ENCODE measurements around the gene LCP2. TPM values are rescaled to one million over a fixed set of nuclear protein-coding genes. Genes with fewer than 3 reads are reported as not detected.

Gene LCP2
- total RNA-seq, 1 experiment from 2014 or later = 0.36 TPM

DNA sequence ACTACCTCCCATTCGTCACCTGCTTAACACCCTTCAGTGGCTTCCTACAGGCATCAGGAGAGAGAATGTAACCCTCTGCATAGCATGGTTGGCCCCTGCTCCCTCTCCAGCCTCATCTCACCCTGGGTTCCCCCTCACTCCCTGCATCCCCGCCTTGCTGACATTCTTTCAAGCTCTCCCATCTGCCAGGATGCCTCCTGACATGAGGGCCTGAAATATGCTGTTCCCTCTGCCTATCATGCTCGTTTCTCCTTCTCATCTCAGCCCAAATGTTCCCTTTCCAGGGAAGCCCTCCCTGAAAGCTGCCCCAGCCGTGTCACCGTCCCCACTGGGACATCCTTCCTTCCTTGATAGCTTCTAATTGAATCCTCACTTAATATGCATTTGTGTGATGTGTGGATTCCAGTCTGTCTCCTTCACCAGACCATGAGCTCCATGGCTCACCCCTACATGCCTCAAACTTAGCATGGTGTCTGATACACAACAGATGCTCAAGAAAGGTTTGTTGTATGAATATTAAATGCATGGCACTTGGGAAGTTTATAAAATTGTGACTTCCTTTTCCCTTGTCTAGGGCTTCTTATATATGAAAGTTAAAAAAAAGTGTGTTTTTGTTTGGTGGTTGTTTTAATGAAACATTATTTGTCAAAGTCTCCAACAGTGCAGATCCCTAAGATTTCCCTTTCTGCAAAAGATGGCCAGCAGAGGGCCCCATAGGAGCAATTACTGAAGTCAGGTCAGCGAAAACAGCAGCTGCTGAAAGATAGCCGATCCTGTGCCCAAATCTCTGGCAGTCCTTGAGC, 72.0 kb downstream of the LCP2 start:
- Histone ChIP-seq H3K27me3 (ENCODE audit: control insufficient read depth, insufficient read depth, low read length) (peaks cover 2% of the 10 kb centered on the region; the same call in 1 of the 2 replicates), H3K4me1 (ENCODE audit: control insufficient read depth, insufficient read depth, low read length) (0 out of 2 replicates have a peak, but pooled peaks cover 3% of the 10 kb centered on the region), H3K9me3 (ENCODE audit: control insufficient read depth, insufficient read depth, low read depth, low read length) (no peaks in the 10 kb centered on the region), H3K36me3 (ENCODE audit: control insufficient read depth, insufficient read depth, low read length) (no peaks in the 10 kb centered on the region), H3K4me3 (ENCODE audit: low read depth in 2 of 2, low read length in 2 of 2) (no peak overlapping the region), H3K27ac (ENCODE audit: low read length) (no peak overlapping the region)
- CTCF ChIA-PET = interaction anchor here (1.2 to 1.3 kb wide), 2 partner anchors 41 to 196 kb away, joined by 3 to 4 read pairs; no protein-coding TSS in a partner anchor
- in situ Hi-C loops (cut with HindIII; ENCODE audit: low pct_unique_long_range_greater_than_20kb, low sequenced_read_pairs) = no loop called here
- ATAC-seq (peak; percentile 94), DNase-seq (ENCODE audit: low read depth, low spot score) (peak; percentile 36)
- TF ChIP-seq SIN3A (IDR thresholded peaks at IDR 0.05; ENCODE audit: borderline replicate concordance, insufficient read depth, low read depth, low read length) (no peak), POLR2AphosphoS5 (IDR thresholded peaks at IDR 0.05; ENCODE audit: low read depth, low read length) (no peak), TCF7L2 (IDR thresholded peaks at IDR 0.05; ENCODE audit: low read depth, low read length) (no peak), CTCF (IDR thresholded peaks at IDR 0.05) (peak; percentile 88)
- TF ChIP-seq, protein P1, sequence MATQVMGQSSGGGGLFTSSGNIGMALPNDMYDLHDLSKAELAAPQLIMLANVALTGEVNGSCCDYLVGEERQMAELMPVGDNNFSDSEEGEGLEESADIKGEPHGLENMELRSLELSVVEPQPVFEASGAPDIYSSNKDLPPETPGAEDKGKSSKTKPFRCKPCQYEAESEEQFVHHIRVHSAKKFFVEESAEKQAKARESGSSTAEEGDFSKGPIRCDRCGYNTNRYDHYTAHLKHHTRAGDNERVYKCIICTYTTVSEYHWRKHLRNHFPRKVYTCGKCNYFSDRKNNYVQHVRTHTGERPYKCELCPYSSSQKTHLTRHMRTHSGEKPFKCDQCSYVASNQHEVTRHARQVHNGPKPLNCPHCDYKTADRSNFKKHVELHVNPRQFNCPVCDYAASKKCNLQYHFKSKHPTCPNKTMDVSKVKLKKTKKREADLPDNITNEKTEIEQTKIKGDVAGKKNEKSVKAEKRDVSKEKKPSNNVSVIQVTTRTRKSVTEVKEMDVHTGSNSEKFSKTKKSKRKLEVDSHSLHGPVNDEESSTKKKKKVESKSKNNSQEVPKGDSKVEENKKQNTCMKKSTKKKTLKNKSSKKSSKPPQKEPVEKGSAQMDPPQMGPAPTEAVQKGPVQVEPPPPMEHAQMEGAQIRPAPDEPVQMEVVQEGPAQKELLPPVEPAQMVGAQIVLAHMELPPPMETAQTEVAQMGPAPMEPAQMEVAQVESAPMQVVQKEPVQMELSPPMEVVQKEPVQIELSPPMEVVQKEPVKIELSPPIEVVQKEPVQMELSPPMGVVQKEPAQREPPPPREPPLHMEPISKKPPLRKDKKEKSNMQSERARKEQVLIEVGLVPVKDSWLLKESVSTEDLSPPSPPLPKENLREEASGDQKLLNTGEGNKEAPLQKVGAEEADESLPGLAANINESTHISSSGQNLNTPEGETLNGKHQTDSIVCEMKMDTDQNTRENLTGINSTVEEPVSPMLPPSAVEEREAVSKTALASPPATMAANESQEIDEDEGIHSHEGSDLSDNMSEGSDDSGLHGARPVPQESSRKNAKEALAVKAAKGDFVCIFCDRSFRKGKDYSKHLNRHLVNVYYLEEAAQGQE (IDR thresholded peaks at IDR 0.05; ENCODE audit: insufficient read depth in 1 of 2, low read depth in 2 of 2, low read length in 1 of 2) = no peak
- intact Hi-C loops (cut with micrococcal nuclease; ENCODE audit: unreplicated experiment) = loop anchor here (1.0 to 5.0 kb wide), 2 partner anchors 195 to 407 kb away; no protein-coding TSS in a partner anchor
- POLR2A ChIA-PET = no interaction called here
- BruUV-seq (replicated peaks) = no TSS peak

GRCh38 chr5:170223906-170224305, 73.7 kb downstream of the LCP2 start:
- no TSS peak for BruUV-seq (replicated peaks)

More at GRCh38 chr5:170223906-170224305, 73.7 kb downstream of the LCP2 start:
- Histone ChIP-seq H3K27ac (ENCODE audit: low read length) (no peak overlapping the region), H3K27me3 (ENCODE audit: control insufficient read depth, insufficient read depth, low read length) (no peaks in the 10 kb centered on the region), H3K36me3 (ENCODE audit: control insufficient read depth, insufficient read depth, low read length) (no peaks in the 10 kb centered on the region), H3K4me1 (ENCODE audit: control insufficient read depth, insufficient read depth, low read length) (peaks cover 8% of the 10 kb centered on the region; the same call in 1 of the 2 replicates), H3K4me3 (ENCODE audit: low read depth in 2 of 2, low read length in 2 of 2) (no peak overlapping the region), H3K9me3 (ENCODE audit: control insufficient read depth, insufficient read depth, low read depth, low read length) (no peaks in the 10 kb centered on the region)
- ChIA-PET CTCF (interaction anchor here (0.7 kb wide), 1 partner anchor 191 kb away, joined by 3 read pairs; no protein-coding TSS in a partner anchor), POLR2A (no interaction called here)
- no peak for TF ChIP-seq TCF7L2 (IDR thresholded peaks at IDR 0.05; ENCODE audit: low read depth, low read length)
- no peak for TF ChIP-seq POLR2AphosphoS5 (IDR thresholded peaks at IDR 0.05; ENCODE audit: low read depth, low read length)
- TF ChIP-seq, protein P1 (IDR thresholded peaks at IDR 0.05; ENCODE audit: insufficient read depth in 1 of 2, low read depth in 2 of 2, low read length in 1 of 2) = no peak
- TF ChIP-seq SIN3A (IDR thresholded peaks at IDR 0.05; ENCODE audit: borderline replicate concordance, insufficient read depth, low read depth, low read length) = no peak
- TF ChIP-seq CTCF (IDR thresholded peaks at IDR 0.05) = no peak
- intact Hi-C loops (cut with micrococcal nuclease; ENCODE audit: unreplicated experiment) = no loop called here
- in situ Hi-C loops (cut with HindIII; ENCODE audit: low pct_unique_long_range_greater_than_20kb, low sequenced_read_pairs) = no loop called here
- DNase-seq (ENCODE audit: low read depth, low spot score) = no peak
- no peak for ATAC-seq

Data from Panc1 (cell line).